GM19035 (cell line): Measurements from ENCODE around the gene ARHGAP18.

ENCODE experiments used
- ATAC-seq: cut with Tn5 transposase; IDR thresholded peaks from one replicate; pipeline ENCODE4 v1.9.1; 2021; ENCODE audit not compliant: unreplicated experiment

The ARHGAP18 gene

GRCh38 chr6:129546702-129547101 lies 163.3 kb downstream of the ARHGAP18 start:
- no peak for ATAC-seq

- ATAC-seq: no peak
Observed at GRCh38 chr6:129544892-129545612, 164.9 kb downstream of the ARHGAP18 start.

GRCh38 chr6:129543981-129544380 lies 166.0 kb downstream of the ARHGAP18 start:
- ATAC-seq: no peak

- no peak for ATAC-seq
Observed at GRCh38 chr6:129542705-129543104, 167.3 kb downstream of the ARHGAP18 start.

GRCh38 chr6:129539032-129539431 lies 170.9 kb downstream of the ARHGAP18 start:
- ATAC-seq: no peak

GRCh38 chr6:129536271-129536670 lies 173.7 kb downstream of the ARHGAP18 start:
- no peak for ATAC-seq

- ATAC-seq: no peak
Observed at GRCh38 chr6:129534926-129535325, 175.1 kb downstream of the ARHGAP18 start.
